ENCODE data around the gene SIRT5.

GRCh38 chr6:13575377-13575775 lies 975 bp downstream of the SIRT5 start:
- no peak for TF ChIP-seq POLR2A (IDR thresholded peaks at IDR 0.05)
- peak; percentile 73 to 80 (median 75) for TF ChIP-seq CTCF (IDR thresholded peaks at IDR 0.05)

Data from gastroesophageal sphincter (tissue), 3 donors.